ENCODE results near the gene ANXA2. TPM values are rescaled to one million over a fixed set of nuclear protein-coding genes. Genes with fewer than 3 reads are reported as not detected.

The ANXA2 gene
- total RNA-seq, 2 donors from 2014 or later = 265 to 341 TPM

GRCh38 chr15:60423537-60423936 is 25.8 kb upstream of the ANXA2 start:
- no peaks in the 10 kb centered on the region for H3K9me3 ChIP-seq
- H3K4me3 ChIP-seq = no peak overlapping the region
- no peak overlapping the region for H3K27ac ChIP-seq
- peak; percentile 52 for ATAC-seq
- no peak for DNase-seq
- 8 to 9% methylated on average over 2 of the region's 2 CpGs for WGBS, 2 donors
- intact Hi-C loops (cut with DNase I) = no loop called here
- peaks cover 4% of the 10 kb centered on the region for H3K4me1 ChIP-seq
- no peaks in the 10 kb centered on the region for H3K27me3 ChIP-seq
- TF ChIP-seq POLR2A (IDR thresholded peaks at IDR 0.05) (no peak), CTCF (IDR thresholded peaks at IDR 0.05) (no peak)
- no peaks in the 10 kb centered on the region for H3K36me3 ChIP-seq (replicated peaks in 1 of 2; ENCODE audit: insufficient read depth in 1 of 2, low read depth in 2 of 2)

GRCh38 chr15:60421544-60421943 is 23.8 kb upstream of the ANXA2 start:
- WGBS, 2 donors = 76 to 97% methylated on average over 1 of the region's 1 CpG
- ATAC-seq (no peak), DNase-seq (no peak)
- H3K4me3 ChIP-seq = no peak overlapping the region
- H3K36me3 ChIP-seq (replicated peaks in 1 of 2; ENCODE audit: insufficient read depth in 1 of 2, low read depth in 2 of 2) = no peaks in the 10 kb centered on the region
- H3K27me3 ChIP-seq = no peaks in the 10 kb centered on the region
- no peak overlapping the region for H3K27ac ChIP-seq
- H3K4me1 ChIP-seq = peaks cover 4% of the 10 kb centered on the region
- TF ChIP-seq CTCF (IDR thresholded peaks at IDR 0.05) (no peak), POLR2A (IDR thresholded peaks at IDR 0.05) (no peak)
- no peaks in the 10 kb centered on the region for H3K9me3 ChIP-seq
- intact Hi-C loops (cut with DNase I) = no loop called here

- Histone ChIP-seq H3K27me3 (no peaks in the 10 kb centered on the region), H3K4me1 (peaks cover 4% of the 10 kb centered on the region), H3K9me3 (no peaks in the 10 kb centered on the region), H3K4me3 (no peak overlapping the region), H3K36me3 (replicated peaks in 1 of 2; ENCODE audit: insufficient read depth in 1 of 2, low read depth in 2 of 2) (no peaks in the 10 kb centered on the region), H3K27ac (no peak overlapping the region)
- ATAC-seq (no peak), DNase-seq (no peak)
- 72 to 75% methylated on average over 2 of the region's 2 CpGs for WGBS, 2 donors
- TF ChIP-seq CTCF (IDR thresholded peaks at IDR 0.05) = no peak
- no peak for TF ChIP-seq POLR2A (IDR thresholded peaks at IDR 0.05)
- intact Hi-C loops (cut with DNase I) = no loop called here
Observed at GRCh38 chr15:60420203-60420716, 22.5 kb upstream of the ANXA2 start.

GRCh38 chr15:60419753-60420152 is 22.0 kb upstream of the ANXA2 start:
- 76% methylated on average over 2 of the region's 2 CpGs for WGBS, 2 donors
- ATAC-seq = no peak

More at GRCh38 chr15:60419753-60420152, 22.0 kb upstream of the ANXA2 start:
- Histone ChIP-seq H3K4me3 (no peak overlapping the region), H3K27ac (no peak overlapping the region), H3K36me3 (replicated peaks in 1 of 2; ENCODE audit: insufficient read depth in 1 of 2, low read depth in 2 of 2) (no peaks in the 10 kb centered on the region), H3K27me3 (no peaks in the 10 kb centered on the region), H3K4me1 (peaks cover 4% of the 10 kb centered on the region), H3K9me3 (no peaks in the 10 kb centered on the region)
- intact Hi-C loops (cut with DNase I) = no loop called here
- DNase-seq = no peak
- no peak for TF ChIP-seq CTCF (IDR thresholded peaks at IDR 0.05)
- no peak for TF ChIP-seq POLR2A (IDR thresholded peaks at IDR 0.05)
